Left renal cortex interstitium (tissue), 4 donors: ENCODE data around the gene TMEM97. TPM values are rescaled to one million over a fixed set of nuclear protein-coding genes. Genes with fewer than 3 reads are reported as not detected.
"Not testable (repeated sequence)": the region's sequence is repeated elsewhere in the genome, so short reads cannot be mapped to it uniquely, and the experiment has no call there.

Experiments used
- DNase-seq, 4 donors: peaks; one replicate each; pipeline ENCODE4 v3.0.0-alpha.2; 2013; ENCODE audit warnings: low read depth in 4 of 4, low spot score in 2 of 4, missing footprints in 1 of 4
- polyA plus RNA-seq, 4 donors: library from polyadenylated mRNA; unstranded; fragments of 120-200 nt; gene quantifications; one replicate each; pipeline ENCODE4 v1.2.1, GENCODE V29; 2013; ENCODE audit not compliant: insufficient read length in 4 of 4

TMEM97 gene
- polyA plus RNA-seq, result 10 to 100 TPM; 49.6 to 55.8 (median 51.5) TPM

DNA sequence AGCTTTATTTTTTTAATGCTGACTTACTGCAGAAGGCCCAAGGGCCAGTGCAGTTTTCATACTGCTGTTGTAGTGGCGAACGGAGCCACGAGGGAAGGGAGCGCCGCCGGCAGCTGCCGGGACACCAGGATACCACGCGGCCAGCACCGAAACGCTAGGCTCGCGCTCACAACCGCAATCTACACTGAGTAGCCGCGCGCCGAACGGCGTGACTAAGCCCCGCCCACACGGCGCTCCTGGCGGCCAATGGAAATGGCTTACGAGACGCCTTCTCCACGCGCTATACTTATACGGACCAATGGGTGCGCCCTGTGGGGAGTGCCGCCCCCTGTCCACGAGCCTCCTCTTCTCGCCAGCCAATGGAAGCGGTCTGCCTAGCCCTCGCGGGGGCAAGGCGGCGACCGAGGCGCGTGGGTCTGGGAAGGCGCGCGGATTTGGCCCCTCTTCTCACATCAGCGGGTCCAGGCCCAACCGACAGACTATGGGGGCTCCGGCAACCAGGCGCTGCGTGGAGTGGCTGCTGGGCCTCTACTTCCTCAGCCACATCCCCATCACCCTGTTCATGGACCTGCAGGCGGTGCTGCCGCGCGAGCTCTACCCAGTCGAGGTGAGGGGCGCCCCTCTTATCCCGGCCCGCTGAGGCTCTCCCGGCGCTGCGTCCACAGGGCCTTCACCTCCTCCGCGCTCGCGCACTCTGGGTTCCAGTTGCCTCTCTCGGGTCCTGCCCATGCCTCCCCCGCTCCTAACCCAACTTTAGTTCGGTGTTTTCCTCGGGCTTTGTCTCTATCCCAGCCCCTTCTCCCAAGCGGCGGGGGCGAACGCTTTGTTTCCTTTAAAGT lies at the start of gene TMEM97:
TMEM97 (plus strand) TSS at position 442 of the 839 bp plus-strand sequence; CDS start at position 482, 40 bp downstream.
- DNase-seq, result peak; percentile 84 to 93 (median 90)

- DNase-seq, result no peak
These were observed 48.9 kb upstream of the TMEM97 start for GRCh38 chr17:28270055-28270454.

- no peak for DNase-seq
These were observed 48.1 kb upstream of the TMEM97 start for GRCh38 chr17:28270926-28271325.

GRCh38 chr17:28271431-28271830 lies 47.6 kb upstream of the TMEM97 start:
- DNase-seq, result no peak

DNA sequence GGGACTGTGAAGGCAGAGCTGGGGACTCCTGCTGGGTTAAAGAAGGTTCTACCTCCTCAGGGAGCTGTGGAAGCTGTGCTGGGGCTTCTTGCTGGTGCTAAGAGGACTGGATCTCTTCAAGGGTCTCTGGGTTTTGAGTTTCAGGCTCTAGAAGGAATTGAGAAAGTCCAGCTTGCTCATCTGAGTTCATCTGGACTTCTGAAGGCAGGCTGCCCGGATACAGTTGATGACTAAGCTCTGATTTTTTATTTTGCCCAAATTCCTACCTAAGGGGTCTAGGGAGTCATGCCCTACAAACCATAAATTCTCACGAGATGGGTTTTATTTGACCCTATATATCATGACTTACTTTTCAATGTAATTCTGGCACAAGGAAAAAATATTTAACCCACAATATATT lies 46.8 kb upstream of the TMEM97 start:
- no peak for DNase-seq

GRCh38 chr17:28273341-28273740 lies 45.7 kb upstream of the TMEM97 start:
- not testable (repeated sequence) for DNase-seq

DNA sequence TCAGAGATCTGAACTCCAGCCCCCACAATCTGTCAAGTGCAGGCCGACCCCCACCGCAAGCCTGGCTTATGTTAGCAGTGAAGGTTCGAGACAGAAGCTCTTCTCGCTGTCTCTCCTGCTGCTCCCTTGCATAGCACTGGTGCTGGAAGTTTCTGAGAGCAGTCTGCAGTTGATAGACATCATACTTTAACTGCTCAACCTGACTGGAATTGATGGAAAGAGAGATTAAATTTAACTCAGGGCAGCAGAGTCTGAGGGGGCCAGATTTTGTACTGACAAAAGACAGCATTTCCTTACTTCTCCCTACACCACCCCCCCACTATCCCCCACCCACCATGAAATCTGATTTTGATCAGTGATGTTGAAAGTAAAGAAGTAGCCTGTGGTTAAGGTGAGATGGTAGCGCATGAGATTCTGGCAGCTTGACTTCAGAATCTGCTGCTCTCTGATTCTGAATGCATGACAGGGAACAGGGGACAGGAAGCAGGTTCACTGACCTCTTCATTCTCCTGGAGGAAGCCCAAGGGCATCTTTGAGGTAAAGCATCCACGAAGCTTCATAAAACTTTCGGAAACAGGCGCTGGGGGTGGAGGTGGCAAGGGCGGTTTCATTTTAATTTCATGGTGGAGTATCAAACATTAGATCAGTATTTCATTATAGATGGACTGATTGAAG lies 44.3 kb upstream of the TMEM97 start:
- no peak for DNase-seq

DNA sequence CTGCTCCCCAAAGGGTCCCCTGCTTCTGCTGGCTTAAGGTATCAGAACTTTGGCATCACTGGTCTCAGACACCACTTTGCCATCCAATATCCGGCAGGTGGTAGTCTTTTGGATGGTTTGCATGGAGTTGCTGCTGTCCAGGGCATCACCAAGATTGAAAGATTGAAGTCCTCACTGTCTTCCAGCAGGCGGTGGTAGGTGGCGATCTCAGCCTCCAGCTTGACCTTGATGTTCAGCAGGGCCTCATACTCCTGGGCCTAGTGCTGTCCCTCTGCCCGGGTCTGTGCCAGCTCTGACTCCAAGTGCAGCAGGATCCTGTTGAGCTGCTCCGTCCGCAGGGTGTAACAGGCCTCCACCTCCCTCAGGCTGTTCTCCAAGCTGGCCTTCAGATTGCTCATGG lies 43.0 kb upstream of the TMEM97 start:
- DNase-seq, result no peak

GRCh38 chr17:28279411-28279810 lies 39.6 kb upstream of the TMEM97 start:
- DNase-seq, result no peak

- DNase-seq, result no peak
These were observed 38.2 kb upstream of the TMEM97 start for GRCh38 chr17:28280826-28281225.

- no peak for DNase-seq
These were observed 36.4 kb upstream of the TMEM97 start for GRCh38 chr17:28282596-28282995.

GRCh38 chr17:28285965-28286364 lies 33.0 kb upstream of the TMEM97 start:
- DNase-seq, result no peak

DNA sequence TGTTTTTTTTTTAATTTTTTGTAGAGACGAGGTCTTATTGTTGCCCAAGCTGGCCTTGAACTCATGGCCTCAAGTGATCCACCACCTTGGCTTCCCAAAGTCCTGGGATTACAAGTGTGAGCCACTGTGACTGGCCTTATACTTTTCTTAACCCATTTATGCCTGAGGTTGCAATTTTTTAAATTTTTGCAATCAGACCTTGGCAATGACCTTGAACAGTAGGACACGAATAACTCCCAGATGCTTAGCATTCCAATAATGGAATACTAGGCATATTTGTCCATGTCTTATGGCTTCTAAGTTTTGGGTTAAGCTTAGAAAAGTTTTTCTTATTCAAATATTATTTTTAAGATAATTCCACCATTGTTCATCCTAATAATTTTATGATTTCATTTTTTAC lies 28.3 kb upstream of the TMEM97 start:
- DNase-seq, result no peak

DNA sequence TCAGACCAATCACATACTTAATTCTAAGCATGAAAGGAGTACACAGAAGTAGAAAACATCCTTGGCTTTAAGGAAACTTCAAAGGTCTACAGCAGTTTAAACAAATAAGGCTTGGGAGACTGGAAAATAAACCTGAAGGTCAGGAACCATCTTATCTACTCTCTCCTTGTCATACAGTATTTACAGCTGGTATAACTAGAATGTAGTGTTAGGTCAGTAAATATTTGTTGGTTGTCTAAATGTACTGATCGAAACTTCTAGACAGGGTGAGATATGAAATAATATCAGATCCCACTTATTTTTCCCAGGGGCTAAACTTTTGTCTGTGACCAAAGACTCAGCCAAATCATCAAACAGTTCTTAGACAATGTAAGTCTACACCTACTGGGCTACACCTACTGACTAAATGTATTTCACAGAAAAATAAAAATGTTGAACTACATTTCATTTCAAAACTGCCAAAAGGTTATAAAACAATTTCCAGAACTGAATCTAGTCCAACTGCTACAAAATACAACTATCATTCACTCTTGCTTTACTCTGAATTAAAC lies 27.1 kb upstream of the TMEM97 start:
- DNase-seq, result no peak

DNA sequence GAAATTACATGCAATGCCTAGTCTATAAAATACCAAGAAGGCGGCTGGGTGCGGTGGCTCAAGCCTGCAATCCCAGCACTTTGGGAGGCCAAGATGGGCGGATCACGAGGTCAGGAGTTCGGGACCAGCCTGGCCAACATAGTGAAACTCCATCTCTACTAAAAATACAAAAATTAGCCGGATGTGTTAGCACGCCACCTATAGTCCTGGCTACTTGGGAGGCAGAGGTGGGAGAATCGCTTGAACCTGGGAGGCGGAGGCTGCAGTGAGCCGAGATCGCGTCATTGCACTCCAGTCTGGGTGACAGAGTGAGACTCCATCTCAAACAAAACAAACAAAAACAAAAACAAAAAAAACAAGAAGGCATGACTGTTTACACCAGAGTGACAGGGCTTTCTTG lies 26.1 kb upstream of the TMEM97 start:
- not testable (repeated sequence) for DNase-seq

DNA sequence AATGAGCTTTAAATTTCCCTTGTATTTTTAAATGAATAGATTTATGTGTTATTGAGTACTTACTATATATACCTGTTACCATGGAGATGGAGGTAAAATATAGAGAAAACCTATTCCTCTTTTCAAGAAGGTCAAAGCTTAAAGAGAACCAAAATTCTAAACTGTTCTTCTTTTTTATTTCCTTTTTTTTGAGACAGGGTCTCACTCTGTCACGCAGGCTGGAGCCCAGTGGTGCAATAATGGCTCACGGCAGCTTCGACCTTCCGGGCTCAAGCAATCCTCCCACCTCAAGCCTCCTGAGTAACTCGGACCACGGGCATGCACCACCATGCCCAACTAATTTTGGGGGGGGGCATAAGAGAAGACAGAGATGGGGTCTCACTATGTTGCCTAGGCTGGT lies 25.0 kb upstream of the TMEM97 start:
- DNase-seq, result no peak

GRCh38 chr17:28295677-28296578 lies 23.1 kb upstream of the TMEM97 start:
- DNase-seq, result no peak

- no peak for DNase-seq
These were observed 20.6 kb upstream of the TMEM97 start for GRCh38 chr17:28298449-28298848.

DNA sequence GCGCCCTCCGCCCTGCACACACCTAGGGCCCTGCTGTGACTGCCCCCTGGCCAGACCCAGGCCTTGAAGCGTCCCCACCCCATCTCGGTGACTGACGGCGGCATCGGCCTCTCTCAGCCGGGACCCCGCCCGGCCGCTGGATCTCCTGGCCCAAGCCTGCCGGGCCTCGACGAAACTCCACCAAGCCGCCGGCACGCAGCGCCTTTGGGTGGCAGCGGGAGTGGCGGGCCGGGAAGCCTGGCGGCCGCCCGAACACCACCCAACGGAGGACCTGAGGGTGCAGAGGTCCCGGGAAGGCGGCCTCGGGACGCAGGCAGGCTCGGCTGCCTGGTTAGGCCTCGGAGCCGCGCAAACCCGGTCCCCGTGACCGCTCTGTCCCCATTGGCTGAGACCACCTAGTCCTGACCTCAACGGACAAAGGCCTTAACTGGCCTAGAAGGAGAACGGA lies 12.0 kb upstream of the TMEM97 start:
- DNase-seq, result no peak

DNA sequence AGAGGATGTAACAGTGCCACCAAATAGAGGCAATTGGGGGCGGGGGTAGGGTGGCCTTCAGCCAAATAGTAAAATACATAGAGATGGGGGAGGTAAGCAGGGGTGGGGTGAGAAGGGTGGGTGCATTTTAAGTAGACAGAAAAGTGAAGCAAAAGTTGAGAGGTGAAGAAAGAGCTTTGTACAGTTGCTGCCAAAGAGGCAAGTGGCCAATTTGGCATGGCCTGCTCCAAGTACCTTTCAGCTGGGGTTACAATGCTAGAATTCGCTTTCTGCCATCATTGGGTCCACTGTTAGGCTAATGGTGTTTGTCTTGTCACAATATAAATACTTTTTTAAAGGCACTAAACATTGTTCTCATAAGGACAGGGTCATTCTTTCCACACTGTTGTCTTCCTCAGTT lies 5.2 kb upstream of the TMEM97 start:
- DNase-seq, result no peak
